Measurements from ENCODE around the gene CALHM6. TPM values are rescaled to one million over a fixed set of nuclear protein-coding genes. Genes with fewer than 3 reads are reported as not detected.

The CALHM6 gene
- total RNA-seq, 1 experiment from 2014 or later: 0.44 TPM

GRCh38 chr6:116471531-116471930 lies 10.4 kb downstream of the CALHM6 start:
- Mint-ChIP-seq H3K27me3 (ENCODE audit: low read depth) (peaks cover 3% of the 10 kb centered on the region; the same call in 1 of the 2 replicates), H3K4me3 (no peak overlapping the region), H3K27ac (no peak overlapping the region), H3K36me3 (no peaks in the 10 kb centered on the region), H3K4me1 (peaks cover 2% of the 10 kb centered on the region; the same call in 1 of the 2 replicates), H3K9me3 (peaks cover 3% of the 10 kb centered on the region; the same call in 1 of the 2 replicates)
- CTCF ChIA-PET: no interaction called here
- no peak for ATAC-seq
- POLR2A ChIA-PET: no interaction called here
- no peak for TF ChIP-seq FOXK1 (CRISPR knock-in tag; IDR thresholded peaks at IDR 0.05)
- TF ChIP-seq, protein P1, sequence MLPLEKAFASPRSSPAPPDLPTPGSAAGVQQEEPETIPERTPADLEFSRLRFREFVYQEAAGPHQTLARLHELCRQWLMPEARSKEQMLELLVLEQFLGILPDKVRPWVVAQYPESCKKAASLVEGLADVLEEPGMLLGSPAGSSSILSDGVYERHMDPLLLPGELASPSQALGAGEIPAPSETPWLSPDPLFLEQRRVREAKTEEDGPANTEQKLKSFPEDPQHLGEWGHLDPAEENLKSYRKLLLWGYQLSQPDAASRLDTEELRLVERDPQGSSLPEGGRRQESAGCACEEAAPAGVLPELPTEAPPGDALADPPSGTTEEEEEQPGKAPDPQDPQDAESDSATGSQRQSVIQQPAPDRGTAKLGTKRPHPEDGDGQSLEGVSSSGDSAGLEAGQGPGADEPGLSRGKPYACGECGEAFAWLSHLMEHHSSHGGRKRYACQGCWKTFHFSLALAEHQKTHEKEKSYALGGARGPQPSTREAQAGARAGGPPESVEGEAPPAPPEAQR (CRISPR knock-in tag; IDR thresholded peaks at IDR 0.05): no peak
- no peak for TF ChIP-seq RELA (CRISPR knock-in tag; IDR thresholded peaks at IDR 0.05; ENCODE audit: borderline replicate concordance)
- no peak for TF ChIP-seq TP53 (CRISPR knock-in tag; IDR thresholded peaks at IDR 0.05)
- no peak for TF ChIP-seq ATF3 (CRISPR knock-in tag; conservative IDR thresholded peaks at IDR 0.05)
- no peak for TF ChIP-seq E2F5 (CRISPR knock-in tag; IDR thresholded peaks at IDR 0.05)
- no peak for TF ChIP-seq IRF2 (CRISPR knock-in tag; IDR thresholded peaks at IDR 0.05; ENCODE audit: borderline replicate concordance, low read depth)
- TF ChIP-seq EMX1 (CRISPR knock-in tag; IDR thresholded peaks at IDR 0.05): no peak
- no peak for TF ChIP-seq NFATC4 (CRISPR knock-in tag; IDR thresholded peaks at IDR 0.05)
- TF ChIP-seq, protein P2, sequence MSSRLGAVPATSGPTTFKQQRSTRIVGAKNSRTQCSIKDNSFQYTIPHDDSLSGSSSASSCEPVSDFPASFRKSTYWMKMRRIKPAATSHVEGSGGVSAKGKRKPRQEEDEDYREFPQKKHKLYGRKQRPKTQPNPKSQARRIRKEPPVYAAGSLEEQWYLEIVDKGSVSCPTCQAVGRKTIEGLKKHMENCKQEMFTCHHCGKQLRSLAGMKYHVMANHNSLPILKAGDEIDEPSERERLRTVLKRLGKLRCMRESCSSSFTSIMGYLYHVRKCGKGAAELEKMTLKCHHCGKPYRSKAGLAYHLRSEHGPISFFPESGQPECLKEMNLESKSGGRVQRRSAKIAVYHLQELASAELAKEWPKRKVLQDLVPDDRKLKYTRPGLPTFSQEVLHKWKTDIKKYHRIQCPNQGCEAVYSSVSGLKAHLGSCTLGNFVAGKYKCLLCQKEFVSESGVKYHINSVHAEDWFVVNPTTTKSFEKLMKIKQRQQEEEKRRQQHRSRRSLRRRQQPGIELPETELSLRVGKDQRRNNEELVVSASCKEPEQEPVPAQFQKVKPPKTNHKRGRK (CRISPR knock-in tag; IDR thresholded peaks at IDR 0.05; ENCODE audit: borderline replicate concordance): no peak
- TF ChIP-seq, protein P3, sequence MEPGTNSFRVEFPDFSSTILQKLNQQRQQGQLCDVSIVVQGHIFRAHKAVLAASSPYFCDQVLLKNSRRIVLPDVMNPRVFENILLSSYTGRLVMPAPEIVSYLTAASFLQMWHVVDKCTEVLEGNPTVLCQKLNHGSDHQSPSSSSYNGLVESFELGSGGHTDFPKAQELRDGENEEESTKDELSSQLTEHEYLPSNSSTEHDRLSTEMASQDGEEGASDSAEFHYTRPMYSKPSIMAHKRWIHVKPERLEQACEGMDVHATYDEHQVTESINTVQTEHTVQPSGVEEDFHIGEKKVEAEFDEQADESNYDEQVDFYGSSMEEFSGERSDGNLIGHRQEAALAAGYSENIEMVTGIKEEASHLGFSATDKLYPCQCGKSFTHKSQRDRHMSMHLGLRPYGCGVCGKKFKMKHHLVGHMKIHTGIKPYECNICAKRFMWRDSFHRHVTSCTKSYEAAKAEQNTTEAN (CRISPR knock-in tag; IDR thresholded peaks at IDR 0.05): no peak
- TF ChIP-seq NFE2L1 (CRISPR knock-in tag; IDR thresholded peaks at IDR 0.05): no peak
- TF ChIP-seq SMAD4 (CRISPR knock-in tag; IDR thresholded peaks at IDR 0.05): no peak
- TF ChIP-seq GTF2I (CRISPR knock-in tag; conservative IDR thresholded peaks at IDR 0.05): no peak
- TF ChIP-seq, protein P4, sequence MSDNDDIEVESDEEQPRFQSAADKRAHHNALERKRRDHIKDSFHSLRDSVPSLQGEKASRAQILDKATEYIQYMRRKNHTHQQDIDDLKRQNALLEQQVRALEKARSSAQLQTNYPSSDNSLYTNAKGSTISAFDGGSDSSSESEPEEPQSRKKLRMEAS (CRISPR knock-in tag; IDR thresholded peaks at IDR 0.05): no peak
- DNase-seq (ENCODE audit: low spot score): no peak

GRCh38 chr6:116472706-116473105 lies 11.5 kb downstream of the CALHM6 start:
- CTCF ChIA-PET: no interaction called here
- POLR2A ChIA-PET: no interaction called here
- ATAC-seq (no peak), DNase-seq (ENCODE audit: low spot score) (no peak)
- Mint-ChIP-seq H3K27ac (no peak overlapping the region), H3K9me3 (peaks cover 3% of the 10 kb centered on the region; the same call in 1 of the 2 replicates), H3K4me1 (peaks cover 2% of the 10 kb centered on the region; the same call in 1 of the 2 replicates), H3K36me3 (no peaks in the 10 kb centered on the region), H3K27me3 (ENCODE audit: low read depth) (peaks cover 3% of the 10 kb centered on the region; the same call in 1 of the 2 replicates), H3K4me3 (no peak overlapping the region)
- TF ChIP-seq, protein P5, sequence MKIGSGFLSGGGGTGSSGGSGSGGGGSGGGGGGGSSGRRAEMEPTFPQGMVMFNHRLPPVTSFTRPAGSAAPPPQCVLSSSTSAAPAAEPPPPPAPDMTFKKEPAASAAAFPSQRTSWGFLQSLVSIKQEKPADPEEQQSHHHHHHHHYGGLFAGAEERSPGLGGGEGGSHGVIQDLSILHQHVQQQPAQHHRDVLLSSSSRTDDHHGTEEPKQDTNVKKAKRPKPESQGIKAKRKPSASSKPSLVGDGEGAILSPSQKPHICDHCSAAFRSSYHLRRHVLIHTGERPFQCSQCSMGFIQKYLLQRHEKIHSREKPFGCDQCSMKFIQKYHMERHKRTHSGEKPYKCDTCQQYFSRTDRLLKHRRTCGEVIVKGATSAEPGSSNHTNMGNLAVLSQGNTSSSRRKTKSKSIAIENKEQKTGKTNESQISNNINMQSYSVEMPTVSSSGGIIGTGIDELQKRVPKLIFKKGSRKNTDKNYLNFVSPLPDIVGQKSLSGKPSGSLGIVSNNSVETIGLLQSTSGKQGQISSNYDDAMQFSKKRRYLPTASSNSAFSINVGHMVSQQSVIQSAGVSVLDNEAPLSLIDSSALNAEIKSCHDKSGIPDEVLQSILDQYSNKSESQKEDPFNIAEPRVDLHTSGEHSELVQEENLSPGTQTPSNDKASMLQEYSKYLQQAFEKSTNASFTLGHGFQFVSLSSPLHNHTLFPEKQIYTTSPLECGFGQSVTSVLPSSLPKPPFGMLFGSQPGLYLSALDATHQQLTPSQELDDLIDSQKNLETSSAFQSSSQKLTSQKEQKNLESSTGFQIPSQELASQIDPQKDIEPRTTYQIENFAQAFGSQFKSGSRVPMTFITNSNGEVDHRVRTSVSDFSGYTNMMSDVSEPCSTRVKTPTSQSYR (CRISPR knock-in tag; IDR thresholded peaks at IDR 0.05): no peak
- no peak for TF ChIP-seq JAZF1 (CRISPR knock-in tag; IDR thresholded peaks at IDR 0.05)
- TF ChIP-seq, protein P1 (CRISPR knock-in tag; IDR thresholded peaks at IDR 0.05): no peak
- no peak for TF ChIP-seq CREB1 (CRISPR knock-in tag; IDR thresholded peaks at IDR 0.05)
- TF ChIP-seq, protein P6, sequence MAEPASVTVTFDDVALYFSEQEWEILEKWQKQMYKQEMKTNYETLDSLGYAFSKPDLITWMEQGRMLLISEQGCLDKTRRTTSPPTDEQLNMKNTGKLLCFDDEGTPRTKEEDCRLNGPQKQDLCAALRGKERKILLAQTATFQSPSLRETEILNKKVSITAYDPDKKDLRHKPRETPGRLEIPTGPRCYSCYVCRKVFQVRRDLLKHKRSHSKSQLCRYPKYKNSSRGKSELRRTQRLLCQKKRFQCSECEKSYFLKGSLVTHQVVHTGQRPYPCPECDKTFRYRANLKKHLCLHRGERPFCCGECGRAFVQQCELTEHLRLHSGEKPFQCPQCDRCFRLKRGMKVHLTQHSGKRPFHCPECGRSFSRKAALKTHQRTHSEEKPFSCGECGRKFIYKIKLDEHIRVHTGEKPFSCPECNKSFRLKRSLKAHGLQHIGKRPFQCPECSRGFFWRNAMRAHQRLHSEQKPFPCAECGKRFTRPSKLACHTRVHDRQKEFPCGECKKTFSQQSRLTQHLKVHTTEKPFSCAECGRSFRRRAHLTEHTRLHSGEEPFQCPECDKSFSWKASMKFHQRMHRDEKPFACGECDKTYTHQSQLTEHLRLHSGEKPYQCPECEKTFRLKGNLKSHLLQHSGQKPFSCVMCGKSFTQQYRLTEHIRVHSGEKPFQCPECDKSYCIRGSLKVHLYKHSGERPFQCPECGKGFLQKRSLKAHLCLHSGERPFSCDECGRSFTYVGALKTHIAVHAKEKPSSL (CRISPR knock-in tag; conservative IDR thresholded peaks at IDR 0.05): no peak
- no peak for TF ChIP-seq HMGXB4 (CRISPR knock-in tag; IDR thresholded peaks at IDR 0.05)
